Astrocyte (in vitro differentiated cells and primary cell): ENCODE results near the gene BICC1. TPM values are rescaled to one million over a fixed set of nuclear protein-coding genes. Genes with fewer than 3 reads are reported as not detected.
A peak's percentile ranks its signal among the peaks of the same experiment; 100 is the strongest.

ENCODE experiments used
- DNase-seq: peaks from one replicate; pipeline ENCODE4 v3.0.0-alpha.2; 2010; ENCODE audit warnings: low read depth
- FAIRE-seq: peaks from 2 replicates; lab custom pipeline; 2011; peaks lifted over from hg19 to GRCh38; lab: Jason Lieb, UNC
- H2AFZ ChIP-seq: 2 replicates; pipeline ENCODE4 v1.6.0; 2012; ENCODE audit warnings: low read depth, low read length, inconsistent platforms
- H3K27ac ChIP-seq: 2 replicates; pipeline ENCODE4 v1.5.1; 2011; ENCODE audit warnings: low read depth, low read length, inconsistent platforms
- H3K27me3 ChIP-seq: 2 replicates; pipeline ENCODE4 v1.6.0; 2011; ENCODE audit warnings: low read length, inconsistent platforms; ENCODE audit not compliant: insufficient read depth
- H3K36me3 ChIP-seq: 2 replicates; pipeline ENCODE4 v1.5.1; 2011; ENCODE audit warnings: low read length, inconsistent platforms; ENCODE audit not compliant: insufficient read depth
- H3K4me1 ChIP-seq: 2 replicates; pipeline ENCODE4 v1.5.1; 2011; ENCODE audit warnings: low read length, inconsistent platforms; ENCODE audit not compliant: insufficient read depth
- H3K4me2 ChIP-seq: 2 replicates; pipeline ENCODE4 v1.6.0; 2012; ENCODE audit warnings: low read length, inconsistent platforms
- H3K4me3 ChIP-seq: 2 replicates; pipeline ENCODE4 v1.5.1; 2011; ENCODE audit warnings: low read depth, mild to moderate bottlenecking, low read length, inconsistent platforms; ENCODE audit not compliant: insufficient read depth
- H3K79me2 ChIP-seq: 2 replicates; pipeline ENCODE4 v1.6.0; 2012; ENCODE audit warnings: mild to moderate bottlenecking, low read length, inconsistent platforms; ENCODE audit not compliant: insufficient read depth
- H3K9ac ChIP-seq: 2 replicates; pipeline ENCODE4 v1.6.0; 2012; ENCODE audit warnings: mild to moderate bottlenecking, low read length, inconsistent platforms
- H3K9me3 ChIP-seq: 2 replicates; pipeline ENCODE4 v1.5.1; 2012; ENCODE audit warnings: low read depth, mild to moderate bottlenecking, low read length, inconsistent platforms; ENCODE audit not compliant: insufficient read depth
- H4K20me1 ChIP-seq: 2 replicates; pipeline ENCODE4 v1.6.0; 2012; ENCODE audit warnings: low read length, inconsistent platforms; ENCODE audit not compliant: insufficient read depth
- H3K27ac Mint-ChIP-seq: one replicate; pipeline ENCODE4 v1.8.0; 2021; ENCODE audit warnings: mild to moderate bottlenecking, mixed read lengths; ENCODE audit not compliant: unreplicated experiment
- H3K27me3 Mint-ChIP-seq: one replicate; pipeline ENCODE4 v1.8.0; 2021; ENCODE audit warnings: low read depth, mixed read lengths; ENCODE audit not compliant: unreplicated experiment
- H3K36me3 Mint-ChIP-seq: one replicate; pipeline ENCODE4 v1.8.0; 2021; ENCODE audit warnings: low read depth, mixed read lengths; ENCODE audit not compliant: unreplicated experiment
- H3K4me1 Mint-ChIP-seq: one replicate; pipeline ENCODE4 v1.8.0; 2021; ENCODE audit warnings: low read depth, mixed read lengths; ENCODE audit not compliant: unreplicated experiment
- H3K4me3 Mint-ChIP-seq: one replicate; pipeline ENCODE4 v1.8.0; 2021; ENCODE audit warnings: mild to moderate bottlenecking, moderate library complexity, mixed read lengths; ENCODE audit not compliant: unreplicated experiment
- H3K9me3 Mint-ChIP-seq: one replicate; pipeline ENCODE4 v1.8.0; 2021; ENCODE audit warnings: mild to moderate bottlenecking, mixed read lengths; ENCODE audit not compliant: unreplicated experiment
- EZH2 ChIP-seq: IDR thresholded peaks from 2 replicates; pipeline ENCODE4 v1.6.1; 2012; ENCODE audit warnings: mild to moderate bottlenecking, low read length, inconsistent platforms; ENCODE audit not compliant: insufficient read depth
- total RNA-seq: library from RNA; stranded (reverse); gene quantifications from 2 replicates; pipeline ENCODE4 v1.2.1, GENCODE V29; 2021
- TF ChIP-seq, protein P1 (sequence below): IDR thresholded peaks from 2 replicates; pipeline ENCODE4 v1.5.1; 2011; ENCODE audit warnings: low read depth, mild to moderate bottlenecking, inconsistent platforms, low read length, moderate library complexity; ENCODE audit not compliant: insufficient read depth

Gene BICC1
- total RNA-seq, 1 donor from 2014 or later = 23.0 TPM

DNA sequence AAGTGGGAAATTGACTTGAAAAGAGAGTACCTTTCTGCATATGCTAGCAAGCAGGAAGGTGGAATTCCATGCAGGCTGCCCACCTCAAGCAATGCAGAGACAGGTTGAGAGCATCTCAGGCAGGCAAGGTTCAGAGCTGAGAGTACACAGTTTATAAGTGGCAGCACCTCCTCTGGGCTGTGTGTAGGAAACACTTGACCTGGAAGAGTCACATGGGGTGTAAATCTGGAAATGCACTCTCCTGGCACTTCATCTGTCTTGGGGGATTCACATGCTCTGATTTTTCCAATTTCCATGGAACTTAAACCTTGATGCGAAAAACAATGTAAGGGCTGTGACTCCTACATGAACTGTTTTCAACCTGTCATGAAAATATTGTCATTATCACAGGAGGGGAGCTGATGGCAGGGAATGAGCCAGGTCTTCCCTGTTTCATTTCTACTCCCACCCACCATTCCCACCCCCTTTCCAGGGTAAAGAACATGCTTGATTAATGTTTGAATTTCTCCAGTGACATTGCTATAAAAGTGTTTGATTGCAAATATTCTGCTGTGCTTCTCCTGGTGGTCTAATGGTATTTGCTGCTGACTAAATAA is 328.3 kb downstream of the BICC1 start:
- no peaks in the 10 kb centered on the region for H3K27me3 Mint-ChIP-seq
- H3K27ac Mint-ChIP-seq = no peak overlapping the region
- no peak for TF ChIP-seq EZH2
- TF ChIP-seq, protein P1, sequence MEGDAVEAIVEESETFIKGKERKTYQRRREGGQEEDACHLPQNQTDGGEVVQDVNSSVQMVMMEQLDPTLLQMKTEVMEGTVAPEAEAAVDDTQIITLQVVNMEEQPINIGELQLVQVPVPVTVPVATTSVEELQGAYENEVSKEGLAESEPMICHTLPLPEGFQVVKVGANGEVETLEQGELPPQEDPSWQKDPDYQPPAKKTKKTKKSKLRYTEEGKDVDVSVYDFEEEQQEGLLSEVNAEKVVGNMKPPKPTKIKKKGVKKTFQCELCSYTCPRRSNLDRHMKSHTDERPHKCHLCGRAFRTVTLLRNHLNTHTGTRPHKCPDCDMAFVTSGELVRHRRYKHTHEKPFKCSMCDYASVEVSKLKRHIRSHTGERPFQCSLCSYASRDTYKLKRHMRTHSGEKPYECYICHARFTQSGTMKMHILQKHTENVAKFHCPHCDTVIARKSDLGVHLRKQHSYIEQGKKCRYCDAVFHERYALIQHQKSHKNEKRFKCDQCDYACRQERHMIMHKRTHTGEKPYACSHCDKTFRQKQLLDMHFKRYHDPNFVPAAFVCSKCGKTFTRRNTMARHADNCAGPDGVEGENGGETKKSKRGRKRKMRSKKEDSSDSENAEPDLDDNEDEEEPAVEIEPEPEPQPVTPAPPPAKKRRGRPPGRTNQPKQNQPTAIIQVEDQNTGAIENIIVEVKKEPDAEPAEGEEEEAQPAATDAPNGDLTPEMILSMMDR = no peak
- H3K4me2 ChIP-seq = no peak overlapping the region
- no peak overlapping the region for H3K27ac ChIP-seq
- H3K9me3 Mint-ChIP-seq = peaks cover 1% of the 10 kb centered on the region
- no peak for DNase-seq
- no peak overlapping the region for H2AFZ ChIP-seq
- H4K20me1 ChIP-seq = no peaks in the 10 kb centered on the region
- H3K9me3 ChIP-seq = no peaks in the 10 kb centered on the region
- H3K4me3 ChIP-seq = no peak overlapping the region
- H3K9ac ChIP-seq = no peak overlapping the region
- no peaks in the 10 kb centered on the region for H3K4me1 ChIP-seq
- H3K27me3 ChIP-seq = no peaks in the 10 kb centered on the region
- H3K4me1 Mint-ChIP-seq = no peaks in the 10 kb centered on the region
- no peaks in the 10 kb centered on the region for H3K36me3 ChIP-seq
- FAIRE-seq = no peak
- H3K79me2 ChIP-seq = no peaks in the 10 kb centered on the region
- H3K36me3 Mint-ChIP-seq = no peaks in the 10 kb centered on the region
- H3K4me3 Mint-ChIP-seq = no peak overlapping the region

DNA sequence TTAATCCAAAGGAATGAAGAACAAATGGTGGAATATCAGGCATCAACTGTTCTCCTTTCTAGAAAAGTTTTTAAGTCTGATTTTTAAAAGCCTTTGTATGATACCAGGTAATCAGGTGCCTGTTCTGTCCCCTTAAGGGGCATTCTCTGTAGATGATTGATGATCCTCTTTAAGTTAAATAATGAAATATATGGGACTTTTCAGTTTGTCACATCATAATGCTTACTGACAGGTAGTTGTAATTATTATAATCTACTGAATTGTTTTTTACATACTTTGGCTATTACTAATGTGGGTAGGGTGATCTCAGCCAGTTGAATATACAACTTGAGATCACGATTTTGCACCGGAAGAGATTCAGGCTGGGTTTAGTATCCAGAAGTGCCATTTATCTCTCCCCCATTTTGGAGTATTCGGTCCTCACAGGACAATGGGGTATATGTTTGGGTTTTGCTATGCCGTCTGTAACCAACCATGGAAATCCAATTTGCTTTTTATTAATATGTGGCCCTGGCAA is 330.2 kb downstream of the BICC1 start:
- FAIRE-seq = peak; percentile 83
- Mint-ChIP-seq H3K4me1 (no peaks in the 10 kb centered on the region), H3K36me3 (no peaks in the 10 kb centered on the region), H3K4me3 (no peak overlapping the region), H3K27ac (no peak overlapping the region), H3K9me3 (peaks cover 4% of the 10 kb centered on the region), H3K27me3 (peaks cover 5% of the 10 kb centered on the region)
- no peak overlapping the region for H3K27ac ChIP-seq
- H3K36me3 ChIP-seq = no peaks in the 10 kb centered on the region
- TF ChIP-seq EZH2 = no peak
- TF ChIP-seq, protein P1 = no peak
- H3K27me3 ChIP-seq = no peaks in the 10 kb centered on the region
- H3K9ac ChIP-seq = no peak overlapping the region
- H4K20me1 ChIP-seq = no peaks in the 10 kb centered on the region
- no peaks in the 10 kb centered on the region for H3K4me1 ChIP-seq
- H3K9me3 ChIP-seq = no peaks in the 10 kb centered on the region
- H2AFZ ChIP-seq = no peak overlapping the region
- no peak overlapping the region for H3K4me3 ChIP-seq
- H3K79me2 ChIP-seq = no peaks in the 10 kb centered on the region
- DNase-seq = no peak
- H3K4me2 ChIP-seq = no peak overlapping the region

GRCh38 chr10:58843760-58844159 is 331.1 kb downstream of the BICC1 start:
- H3K4me1 Mint-ChIP-seq = no peaks in the 10 kb centered on the region
- no peak overlapping the region for H3K27ac ChIP-seq
- H3K27ac Mint-ChIP-seq = no peak overlapping the region
- no peaks in the 10 kb centered on the region for H3K27me3 ChIP-seq
- peaks cover 4% of the 10 kb centered on the region for H3K9me3 Mint-ChIP-seq
- no peaks in the 10 kb centered on the region for H3K4me1 ChIP-seq
- H3K79me2 ChIP-seq = no peaks in the 10 kb centered on the region
- FAIRE-seq (no peak), DNase-seq (no peak)
- H3K36me3 Mint-ChIP-seq = no peaks in the 10 kb centered on the region
- H4K20me1 ChIP-seq = no peaks in the 10 kb centered on the region
- H3K4me3 ChIP-seq = no peak overlapping the region
- H3K4me2 ChIP-seq = no peak overlapping the region
- no peak overlapping the region for H2AFZ ChIP-seq
- no peak overlapping the region for H3K9ac ChIP-seq
- no peaks in the 10 kb centered on the region for H3K9me3 ChIP-seq
- H3K4me3 Mint-ChIP-seq = no peak overlapping the region
- no peaks in the 10 kb centered on the region for H3K36me3 ChIP-seq
- TF ChIP-seq, protein P1 = no peak
- no peak for TF ChIP-seq EZH2
- H3K27me3 Mint-ChIP-seq = peaks cover 5% of the 10 kb centered on the region
